Choroid plexus epithelial cell (primary cell): ENCODE results near the gene SHB.

Experiments used
- DNase-seq: peaks from one replicate; pipeline ENCODE4 v3.0.0-alpha.2; 2010; ENCODE audit warnings: low read depth
- H3K4me3 ChIP-seq: 2 replicates; pipeline ENCODE4 v1.5.1; 2011; ENCODE audit warnings: low read depth, mild to moderate bottlenecking, control low read depth, low read length, moderate library complexity
- TF ChIP-seq, protein P1 (sequence below): conservative IDR thresholded peaks from 2 replicates; pipeline ENCODE4 v1.5.1; 2011; ENCODE audit warnings: low read depth, mild to moderate bottlenecking, control low read depth, inconsistent platforms, low read length, moderate library complexity

SHB gene

GRCh38 chr9:38023661-38024035 is 45.4 kb downstream of the SHB start:
- no peak for DNase-seq
- TF ChIP-seq, protein P1, sequence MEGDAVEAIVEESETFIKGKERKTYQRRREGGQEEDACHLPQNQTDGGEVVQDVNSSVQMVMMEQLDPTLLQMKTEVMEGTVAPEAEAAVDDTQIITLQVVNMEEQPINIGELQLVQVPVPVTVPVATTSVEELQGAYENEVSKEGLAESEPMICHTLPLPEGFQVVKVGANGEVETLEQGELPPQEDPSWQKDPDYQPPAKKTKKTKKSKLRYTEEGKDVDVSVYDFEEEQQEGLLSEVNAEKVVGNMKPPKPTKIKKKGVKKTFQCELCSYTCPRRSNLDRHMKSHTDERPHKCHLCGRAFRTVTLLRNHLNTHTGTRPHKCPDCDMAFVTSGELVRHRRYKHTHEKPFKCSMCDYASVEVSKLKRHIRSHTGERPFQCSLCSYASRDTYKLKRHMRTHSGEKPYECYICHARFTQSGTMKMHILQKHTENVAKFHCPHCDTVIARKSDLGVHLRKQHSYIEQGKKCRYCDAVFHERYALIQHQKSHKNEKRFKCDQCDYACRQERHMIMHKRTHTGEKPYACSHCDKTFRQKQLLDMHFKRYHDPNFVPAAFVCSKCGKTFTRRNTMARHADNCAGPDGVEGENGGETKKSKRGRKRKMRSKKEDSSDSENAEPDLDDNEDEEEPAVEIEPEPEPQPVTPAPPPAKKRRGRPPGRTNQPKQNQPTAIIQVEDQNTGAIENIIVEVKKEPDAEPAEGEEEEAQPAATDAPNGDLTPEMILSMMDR = no peak
- H3K4me3 ChIP-seq = no peak overlapping the region

- no peak for DNase-seq
- H3K4me3 ChIP-seq = no peak overlapping the region
- TF ChIP-seq, protein P1 = no peak
These were observed 46.0 kb downstream of the SHB start for GRCh38 chr9:38022995-38023394.

- TF ChIP-seq, protein P1 = no peak
- H3K4me3 ChIP-seq = no peak overlapping the region
- no peak for DNase-seq
These were observed 46.7 kb downstream of the SHB start for GRCh38 chr9:38022203-38022895.

DNA sequence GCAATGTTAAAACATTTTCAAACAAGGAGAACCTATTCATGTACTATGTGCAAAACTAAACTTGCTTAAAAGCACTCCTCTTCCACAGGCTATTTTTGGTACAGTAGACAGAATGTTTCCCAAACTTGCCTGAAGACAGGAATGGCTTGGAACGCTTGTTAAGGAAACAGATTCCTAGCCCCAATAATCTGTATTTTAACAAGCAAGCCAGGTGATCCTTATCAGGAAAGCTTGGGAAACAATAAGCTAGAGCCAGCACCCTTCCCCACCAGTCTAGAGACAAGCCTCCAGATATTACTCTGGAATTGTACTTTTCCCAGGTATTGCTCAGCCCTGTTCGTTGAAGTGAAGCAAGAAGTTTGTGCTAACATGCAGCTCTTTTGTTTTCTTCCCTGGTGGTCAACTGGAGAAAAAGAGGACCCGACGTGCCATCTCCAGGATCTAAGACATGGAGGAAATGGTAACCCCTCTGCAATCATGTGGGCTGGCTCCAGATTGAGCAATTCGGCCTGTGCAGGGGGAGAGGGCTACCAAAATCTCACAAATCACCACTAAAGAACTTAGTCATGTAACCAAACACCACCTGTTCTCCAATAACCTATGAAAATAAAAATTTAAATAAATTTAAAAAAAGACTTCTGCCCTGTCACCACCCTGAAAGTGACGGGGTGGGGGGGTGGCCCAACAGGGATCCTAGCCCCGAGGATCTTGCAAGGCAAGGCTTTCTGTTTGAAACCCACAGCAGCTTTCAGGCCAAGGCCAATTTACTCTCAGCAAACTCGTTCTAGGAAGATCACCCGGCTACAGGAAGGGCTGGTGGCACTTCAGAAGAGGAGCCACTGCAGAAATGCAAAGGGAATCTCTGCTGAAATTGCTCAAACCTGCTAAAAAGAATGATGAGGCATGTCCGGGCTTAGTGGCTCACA is 48.6 kb downstream of the SHB start:
- DNase-seq = no peak
- TF ChIP-seq, protein P1 = no peak

GRCh38 chr9:38019731-38020130 is 49.3 kb downstream of the SHB start:
- TF ChIP-seq, protein P1 = no peak
- no peak overlapping the region for H3K4me3 ChIP-seq
- no peak for DNase-seq

More for the DNA sequence above, 48.6 kb downstream of the SHB start:
- H3K4me3 ChIP-seq = no peak overlapping the region

- H3K4me3 ChIP-seq = no peak overlapping the region
- TF ChIP-seq, protein P1 = no peak
These were observed 49.9 kb downstream of the SHB start for GRCh38 chr9:38018958-38019602.

More at GRCh38 chr9:38018958-38019602, 49.9 kb downstream of the SHB start:
- DNase-seq = peak; percentile 77
